ENCODE measurements around the gene CARMIL3.
"Not testable (repeated sequence)": the region's sequence is repeated elsewhere in the genome, so short reads cannot be mapped to it uniquely, and the experiment has no call there.

CARMIL3 gene

DNA sequence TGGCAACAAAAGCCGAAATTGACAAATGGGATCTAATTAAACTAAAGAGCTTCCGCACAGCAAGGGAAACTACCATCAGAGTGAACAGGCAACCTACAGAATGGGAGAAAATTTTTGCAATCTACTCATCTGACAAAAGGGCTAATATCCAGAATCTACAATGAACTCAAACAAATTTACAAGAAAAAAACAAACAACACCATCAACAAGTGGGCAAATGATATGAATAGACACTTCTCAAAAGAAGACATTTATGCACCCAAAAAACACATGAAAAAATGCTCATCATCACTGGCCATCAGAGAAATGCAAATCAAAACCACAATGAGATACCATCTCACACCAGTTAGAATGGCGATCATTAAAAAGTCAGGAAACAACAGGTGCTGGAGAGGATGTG, 22.1 kb upstream of the CARMIL3 start:
- WGBS, result 100% methylated on average over 2 of the region's 3 CpGs
- H3K27ac ChIP-seq (ENCODE audit: low read length, poor library complexity, severe bottlenecking); H3K14ac ChIP-seq (ENCODE audit: low read length in 2 of 2); H3K4me1 ChIP-seq (ENCODE audit: control insufficient read depth, insufficient read depth, low read depth, low read length); H3K79me1 ChIP-seq (replicated peaks; ENCODE audit: low read length, poor library complexity, severe bottlenecking); H3K4ac ChIP-seq (ENCODE audit: low read depth in 1 of 2, low read length in 2 of 2); H3K18ac ChIP-seq (ENCODE audit: low read depth in 1 of 2, low read length in 2 of 2); H2BK12ac ChIP-seq (ENCODE audit: low read length in 2 of 2); H2BK5ac ChIP-seq (ENCODE audit: low read depth, low read length, poor library complexity, severe bottlenecking); H2BK120ac ChIP-seq (ENCODE audit: low read depth, low read length); H3K27me3 ChIP-seq (ENCODE audit: control insufficient read depth in 1 of 2, insufficient read depth in 1 of 2, low read length in 2 of 2); H3K9ac ChIP-seq (ENCODE audit: low read length); DNase-seq; H4K91ac ChIP-seq (ENCODE audit: low read length); H3K4me2 ChIP-seq (ENCODE audit: low read length, poor library complexity, severe bottlenecking); H3K23ac ChIP-seq (ENCODE audit: low read length in 2 of 2); H2BK15ac ChIP-seq (ENCODE audit: low read depth, poor library complexity, severe bottlenecking); H3K9me3 ChIP-seq (ENCODE audit: control insufficient read depth, low read length); H2AFZ ChIP-seq (ENCODE audit: low read depth, low read length); H4K8ac ChIP-seq (ENCODE audit: low read length); H3K36me3 ChIP-seq (ENCODE audit: control insufficient read depth in 1 of 2, insufficient read depth in 2 of 2, low read depth in 1 of 2, low read length in 2 of 2); H3K4me3 ChIP-seq (ENCODE audit: insufficient read depth in 1 of 2, low read depth in 1 of 2, low read length in 2 of 2); H2AK5ac ChIP-seq (ENCODE audit: low read length, severe bottlenecking): not testable (repeated sequence)

DNA sequence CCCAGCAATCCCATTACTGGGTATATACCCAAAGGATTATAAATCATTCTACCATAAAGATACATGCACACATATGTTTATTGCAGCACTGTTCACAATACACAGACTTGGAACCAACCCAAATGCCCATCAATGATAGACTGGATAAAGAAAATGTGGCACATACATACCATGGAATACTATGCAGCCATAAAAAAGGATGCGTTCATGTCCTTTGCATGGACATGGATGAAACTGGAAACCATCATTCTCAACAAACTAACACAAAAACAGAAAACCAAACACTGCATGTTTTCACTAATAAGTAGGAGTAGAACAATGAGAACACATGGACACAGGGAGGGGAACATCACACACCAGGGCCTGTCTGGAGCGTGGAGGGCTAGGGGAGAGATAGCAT, 20.5 kb upstream of the CARMIL3 start:
- not testable (repeated sequence) for H4K8ac ChIP-seq (ENCODE audit: low read length); H2BK120ac ChIP-seq (ENCODE audit: low read depth, low read length); H2BK15ac ChIP-seq (ENCODE audit: low read depth, poor library complexity, severe bottlenecking); H3K14ac ChIP-seq (ENCODE audit: low read length in 2 of 2); H3K23ac ChIP-seq (ENCODE audit: low read length in 2 of 2); H3K27ac ChIP-seq (ENCODE audit: low read length, poor library complexity, severe bottlenecking); DNase-seq; H3K4ac ChIP-seq (ENCODE audit: low read depth in 1 of 2, low read length in 2 of 2); H3K4me1 ChIP-seq (ENCODE audit: control insufficient read depth, insufficient read depth, low read depth, low read length); H2AK5ac ChIP-seq (ENCODE audit: low read length, severe bottlenecking); H3K9ac ChIP-seq (ENCODE audit: low read length); H3K27me3 ChIP-seq (ENCODE audit: control insufficient read depth in 1 of 2, insufficient read depth in 1 of 2, low read length in 2 of 2); H2AFZ ChIP-seq (ENCODE audit: low read depth, low read length); H3K9me3 ChIP-seq (ENCODE audit: control insufficient read depth, low read length); H3K4me3 ChIP-seq (ENCODE audit: insufficient read depth in 1 of 2, low read depth in 1 of 2, low read length in 2 of 2); H2BK12ac ChIP-seq (ENCODE audit: low read length in 2 of 2); H3K18ac ChIP-seq (ENCODE audit: low read depth in 1 of 2, low read length in 2 of 2); H3K36me3 ChIP-seq (ENCODE audit: control insufficient read depth in 1 of 2, insufficient read depth in 2 of 2, low read depth in 1 of 2, low read length in 2 of 2); H2BK5ac ChIP-seq (ENCODE audit: low read depth, low read length, poor library complexity, severe bottlenecking); H3K4me2 ChIP-seq (ENCODE audit: low read length, poor library complexity, severe bottlenecking); H3K79me1 ChIP-seq (replicated peaks; ENCODE audit: low read length, poor library complexity, severe bottlenecking); H4K91ac ChIP-seq (ENCODE audit: low read length)
- 67% methylated on average over 1 of the region's 2 CpGs for WGBS

DNA sequence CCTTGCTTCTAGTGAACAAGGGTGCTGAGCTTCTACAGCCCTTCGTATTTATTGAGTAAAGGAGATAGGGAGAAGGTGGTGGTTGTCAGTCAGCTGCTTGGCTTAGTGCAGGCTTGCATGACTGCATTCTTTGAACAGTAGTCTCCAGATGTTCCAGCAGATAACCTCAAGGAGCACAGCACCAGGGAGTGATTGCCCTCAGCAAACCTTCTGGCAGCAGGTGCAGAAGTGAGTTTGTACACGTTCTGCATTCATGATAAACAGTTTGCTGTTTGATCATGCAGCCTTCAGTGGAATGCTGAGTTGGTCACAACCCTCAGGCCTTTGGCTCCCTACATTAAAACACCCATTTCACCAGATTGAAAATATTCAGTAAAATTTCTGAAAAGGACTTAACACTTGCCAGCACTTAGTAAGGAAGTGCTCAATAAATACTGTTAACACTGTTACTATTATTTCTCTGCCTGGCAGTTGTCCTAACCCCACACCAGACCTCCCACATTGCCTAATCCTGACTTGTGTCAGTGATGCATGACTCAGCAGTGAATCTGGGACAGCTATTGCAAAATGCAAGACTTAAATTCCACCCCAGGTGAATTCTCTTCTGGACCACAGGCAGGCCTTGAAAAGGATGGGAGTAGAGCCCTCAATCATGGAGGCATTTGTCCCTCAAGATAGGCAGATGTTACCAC, 18.9 kb upstream of the CARMIL3 start:
- H3K23ac ChIP-seq (ENCODE audit: low read length in 2 of 2), result no peak overlapping the region
- no peak overlapping the region for H3K18ac ChIP-seq (ENCODE audit: low read depth in 1 of 2, low read length in 2 of 2)
- H3K14ac ChIP-seq (ENCODE audit: low read length in 2 of 2), result no peak overlapping the region
- no peak overlapping the region for H3K4me2 ChIP-seq (ENCODE audit: low read length, poor library complexity, severe bottlenecking)
- 84% methylated on average over 2 of the region's 2 CpGs for WGBS
- H2AK5ac ChIP-seq (ENCODE audit: low read length, severe bottlenecking), result no peak overlapping the region
- no peak overlapping the region for H3K9ac ChIP-seq (ENCODE audit: low read length)
- no peak overlapping the region for H4K8ac ChIP-seq (ENCODE audit: low read length)
- peaks cover 3% of the 10 kb centered on the region for H3K9me3 ChIP-seq (ENCODE audit: control insufficient read depth, low read length)
- no peak overlapping the region for H2BK15ac ChIP-seq (ENCODE audit: low read depth, poor library complexity, severe bottlenecking)
- peak; percentile 61 for DNase-seq
- H2BK120ac ChIP-seq (ENCODE audit: low read depth, low read length), result no peak overlapping the region
- H3K27ac ChIP-seq (ENCODE audit: low read length, poor library complexity, severe bottlenecking), result no peak overlapping the region
- no peak overlapping the region for H3K4me3 ChIP-seq (ENCODE audit: insufficient read depth in 1 of 2, low read depth in 1 of 2, low read length in 2 of 2)
- no peaks in the 10 kb centered on the region for H3K27me3 ChIP-seq (ENCODE audit: control insufficient read depth in 1 of 2, insufficient read depth in 1 of 2, low read length in 2 of 2)
- no peak overlapping the region for H4K91ac ChIP-seq (ENCODE audit: low read length)
- H3K36me3 ChIP-seq (ENCODE audit: control insufficient read depth in 1 of 2, insufficient read depth in 2 of 2, low read depth in 1 of 2, low read length in 2 of 2), result no peaks in the 10 kb centered on the region
- no peak overlapping the region for H3K4ac ChIP-seq (ENCODE audit: low read depth in 1 of 2, low read length in 2 of 2)
- H2BK5ac ChIP-seq (ENCODE audit: low read depth, low read length, poor library complexity, severe bottlenecking), result no peak overlapping the region
- no peak overlapping the region for H2BK12ac ChIP-seq (ENCODE audit: low read length in 2 of 2)
- no peaks in the 10 kb centered on the region for H3K4me1 ChIP-seq (ENCODE audit: control insufficient read depth, insufficient read depth, low read depth, low read length)
- H2AFZ ChIP-seq (ENCODE audit: low read depth, low read length), result no peak overlapping the region
- H3K79me1 ChIP-seq (replicated peaks; ENCODE audit: low read length, poor library complexity, severe bottlenecking), result no peaks in the 10 kb centered on the region

- not testable (repeated sequence) for H3K4me1 ChIP-seq (ENCODE audit: control insufficient read depth, insufficient read depth, low read depth, low read length); H2AK5ac ChIP-seq (ENCODE audit: low read length, severe bottlenecking); H3K27me3 ChIP-seq (ENCODE audit: control insufficient read depth in 1 of 2, insufficient read depth in 1 of 2, low read length in 2 of 2); H3K27ac ChIP-seq (ENCODE audit: low read length, poor library complexity, severe bottlenecking); H3K36me3 ChIP-seq (ENCODE audit: control insufficient read depth in 1 of 2, insufficient read depth in 2 of 2, low read depth in 1 of 2, low read length in 2 of 2); H4K8ac ChIP-seq (ENCODE audit: low read length); H3K23ac ChIP-seq (ENCODE audit: low read length in 2 of 2); H4K91ac ChIP-seq (ENCODE audit: low read length); H2BK15ac ChIP-seq (ENCODE audit: low read depth, poor library complexity, severe bottlenecking); H2BK5ac ChIP-seq (ENCODE audit: low read depth, low read length, poor library complexity, severe bottlenecking); H3K14ac ChIP-seq (ENCODE audit: low read length in 2 of 2); H3K79me1 ChIP-seq (replicated peaks; ENCODE audit: low read length, poor library complexity, severe bottlenecking); H3K9me3 ChIP-seq (ENCODE audit: control insufficient read depth, low read length); H3K4ac ChIP-seq (ENCODE audit: low read depth in 1 of 2, low read length in 2 of 2); DNase-seq; H2BK120ac ChIP-seq (ENCODE audit: low read depth, low read length)
- H3K4me3 ChIP-seq (ENCODE audit: insufficient read depth in 1 of 2, low read depth in 1 of 2, low read length in 2 of 2), result peak overlapping the region; percentile 77 to 89
- H2AFZ ChIP-seq (ENCODE audit: low read depth, low read length), result peak overlapping the region; percentile 94
- H3K9ac ChIP-seq (ENCODE audit: low read length), result peak overlapping the region; percentile 90
- H3K18ac ChIP-seq (ENCODE audit: low read depth in 1 of 2, low read length in 2 of 2), result peak overlapping the region in 1 of 2 experiments; percentile 88
- peak overlapping the region; percentile 80 for H3K4me2 ChIP-seq (ENCODE audit: low read length, poor library complexity, severe bottlenecking)
- 57% methylated on average over 1 of the region's 4 CpGs for WGBS
- H2BK12ac ChIP-seq (ENCODE audit: low read length in 2 of 2), result peak overlapping the region in 1 of 2 experiments; percentile 8
These were observed 16.0 kb upstream of the CARMIL3 start for GRCh38 chr14:24035769-24036168.

All from mesenchymal stem cell (in vitro differentiated cells and primary cell).